Stimulated activated naive B cell treated with anti-CD40 and anti-IgM and Interleukin-4, amounts not matched to agents 10 μg/mL and 1 μg/mL and 100 μg/mL, for 72 hours (primary cell): Measurements from ENCODE around the gene ENDOU.
A peak's percentile ranks its signal among the peaks of the same experiment; 100 is the strongest.

ENCODE experiments used
- ATAC-seq, 2 donors: fragments of 150-1000 bp; cut with Tn5 transposase; replicated peaks; 2 replicates each; pipeline ENCODE4 v1.10.0; 2021; ENCODE audit warnings: moderate library complexity in 1 of 2
- DNase-seq: peaks from one replicate; pipeline ENCODE4 v3.0.0; 2021
- H3K27ac Mint-ChIP-seq: one replicate; pipeline ENCODE4 v1.8.0; 2022; ENCODE audit warnings: mild to moderate bottlenecking, mixed read lengths
- H3K27me3 Mint-ChIP-seq, 2 donors: one replicate each; pipeline ENCODE4 v1.8.0; 2022; ENCODE audit warnings: mixed read lengths in 2 of 2
- H3K36me3 Mint-ChIP-seq, 2 donors: one replicate each; pipeline ENCODE4 v1.8.0; 2022; ENCODE audit warnings: mixed read lengths in 2 of 2, mild to moderate bottlenecking in 1 of 2
- H3K4me1 Mint-ChIP-seq, 2 donors: one replicate each; pipeline ENCODE4 v1.8.0; 2022; ENCODE audit warnings: mixed read lengths in 2 of 2, mild to moderate bottlenecking in 1 of 2
- H3K4me3 Mint-ChIP-seq, 2 donors: one replicate each; pipeline ENCODE4 v1.8.0; 2022; ENCODE audit warnings: mild to moderate bottlenecking in 2 of 2, mixed read lengths in 2 of 2, moderate library complexity in 1 of 2
- H3K9me3 Mint-ChIP-seq, 2 donors: one replicate each; pipeline ENCODE4 v1.8.0; 2022; ENCODE audit warnings: mixed read lengths in 2 of 2, mild to moderate bottlenecking in 1 of 2

ENDOU gene

GRCh38 chr12:47751561-47751960, 26.3 kb upstream of the ENDOU start:
- Mint-ChIP-seq H3K4me1 (peaks cover 57 to 71% of the 10 kb centered on the region in 2 donors), H3K36me3 (peaks cover 7 to 11% of the 10 kb centered on the region in 2 donors), H3K27me3 (no peaks in the 10 kb centered on the region), H3K27ac (no peak overlapping the region), H3K9me3 (no peaks in the 10 kb centered on the region), H3K4me3 (no peak overlapping the region)
- no peak for ATAC-seq
- DNase-seq, result no peak

GRCh38 chr12:47750916-47751470, 25.7 kb upstream of the ENDOU start:
- no peaks in the 10 kb centered on the region for H3K9me3 Mint-ChIP-seq
- H3K4me1 Mint-ChIP-seq, result peaks cover 57 to 71% of the 10 kb centered on the region in 2 donors
- H3K27me3 Mint-ChIP-seq, result no peaks in the 10 kb centered on the region
- H3K27ac Mint-ChIP-seq, result no peak overlapping the region
- ATAC-seq (no peak), DNase-seq (no peak)
- no peak overlapping the region for H3K4me3 Mint-ChIP-seq
- peaks cover 7 to 11% of the 10 kb centered on the region in 2 donors for H3K36me3 Mint-ChIP-seq

GRCh38 chr12:47750229-47750798, 25.0 kb upstream of the ENDOU start:
- Mint-ChIP-seq H3K27ac (no peak overlapping the region), H3K9me3 (no peaks in the 10 kb centered on the region), H3K4me1 (peaks cover 55 to 69% of the 10 kb centered on the region in 2 donors), H3K36me3 (peaks cover 7 to 11% of the 10 kb centered on the region in 2 donors), H3K4me3 (no peak overlapping the region), H3K27me3 (no peaks in the 10 kb centered on the region)
- DNase-seq (no peak), ATAC-seq (no peak)

- ATAC-seq, result no peak
- no peak overlapping the region for H3K4me3 Mint-ChIP-seq
Measured at GRCh38 chr12:47748899-47749298, 23.6 kb upstream of the ENDOU start.

GRCh38 chr12:47748507-47748828, 23.2 kb upstream of the ENDOU start:
- peaks cover 11 to 15% of the 10 kb centered on the region in 2 donors for H3K36me3 Mint-ChIP-seq
- peaks cover 0 to 4% of the 10 kb centered on the region in 2 donors for H3K27me3 Mint-ChIP-seq
- H3K27ac Mint-ChIP-seq, result no peak overlapping the region
- DNase-seq (no peak), ATAC-seq (no peak)
- no peaks in the 10 kb centered on the region for H3K9me3 Mint-ChIP-seq
- H3K4me3 Mint-ChIP-seq, result no peak overlapping the region
- peaks cover 53 to 58% of the 10 kb centered on the region in 2 donors for H3K4me1 Mint-ChIP-seq

More at GRCh38 chr12:47748899-47749298, 23.6 kb upstream of the ENDOU start:
- peak overlapping the region; percentile 72 for H3K27ac Mint-ChIP-seq
- peaks cover 0 to 4% of the 10 kb centered on the region in 2 donors for H3K27me3 Mint-ChIP-seq
- H3K36me3 Mint-ChIP-seq, result peaks cover 11 to 15% of the 10 kb centered on the region in 2 donors
- no peaks in the 10 kb centered on the region for H3K9me3 Mint-ChIP-seq
- DNase-seq, result no peak
- H3K4me1 Mint-ChIP-seq, result peaks cover 53 to 58% of the 10 kb centered on the region in 2 donors

- H3K27me3 Mint-ChIP-seq, result peaks cover 0 to 4% of the 10 kb centered on the region in 2 donors
- DNase-seq, result no peak
Measured at GRCh38 chr12:47747596-47748506, 22.6 kb upstream of the ENDOU start.

GRCh38 chr12:47747126-47747525, 21.8 kb upstream of the ENDOU start:
- H3K36me3 Mint-ChIP-seq, result peaks cover 11 to 12% of the 10 kb centered on the region in 2 donors
- H3K9me3 Mint-ChIP-seq, result no peaks in the 10 kb centered on the region
- peaks cover 51 to 57% of the 10 kb centered on the region in 2 donors for H3K4me1 Mint-ChIP-seq
- H3K27ac Mint-ChIP-seq, result no peak overlapping the region
- peak overlapping the region in 1 of 2 donors; percentile 7 for H3K4me3 Mint-ChIP-seq
- H3K27me3 Mint-ChIP-seq, result peaks cover 0 to 4% of the 10 kb centered on the region in 2 donors
- DNase-seq (peak; percentile 37), ATAC-seq (peak; percentile 85 to 87)

More at GRCh38 chr12:47747596-47748506, 22.6 kb upstream of the ENDOU start:
- ATAC-seq, result peak; percentile 11 to 31
- H3K27ac Mint-ChIP-seq, result no peak overlapping the region
- peaks cover 51 to 56% of the 10 kb centered on the region in 2 donors for H3K4me1 Mint-ChIP-seq
- peaks cover 11 to 12% of the 10 kb centered on the region in 2 donors for H3K36me3 Mint-ChIP-seq
- H3K4me3 Mint-ChIP-seq, result no peak overlapping the region
- no peaks in the 10 kb centered on the region for H3K9me3 Mint-ChIP-seq

GRCh38 chr12:47746523-47746922, 21.2 kb upstream of the ENDOU start:
- no peak overlapping the region for H3K27ac Mint-ChIP-seq
- peak overlapping the region; percentile 28 to 34 for H3K4me3 Mint-ChIP-seq
- peaks cover 53 to 59% of the 10 kb centered on the region in 2 donors for H3K4me1 Mint-ChIP-seq
- peaks cover 0 to 4% of the 10 kb centered on the region in 2 donors for H3K27me3 Mint-ChIP-seq
- DNase-seq (no peak), ATAC-seq (no peak)
- peaks cover 11 to 12% of the 10 kb centered on the region in 2 donors for H3K36me3 Mint-ChIP-seq
- H3K9me3 Mint-ChIP-seq, result no peaks in the 10 kb centered on the region

GRCh38 chr12:47746073-47746472, 20.8 kb upstream of the ENDOU start:
- Mint-ChIP-seq H3K27ac (no peak overlapping the region), H3K36me3 (peaks cover 11 to 12% of the 10 kb centered on the region in 2 donors), H3K4me1 (peaks cover 56 to 64% of the 10 kb centered on the region in 2 donors), H3K9me3 (no peaks in the 10 kb centered on the region), H3K4me3 (peak overlapping the region in 1 of 2 donors; percentile 34), H3K27me3 (peaks cover 0 to 4% of the 10 kb centered on the region in 2 donors)
- DNase-seq (no peak), ATAC-seq (no peak)

GRCh38 chr12:47745485-47746041, 20.3 kb upstream of the ENDOU start:
- H3K36me3 Mint-ChIP-seq, result peaks cover 11 to 12% of the 10 kb centered on the region in 2 donors
- peak overlapping the region in 1 of 2 donors; percentile 33 for H3K4me3 Mint-ChIP-seq
- peaks cover 60 to 69% of the 10 kb centered on the region in 2 donors for H3K4me1 Mint-ChIP-seq
- peaks cover 0 to 4% of the 10 kb centered on the region in 2 donors for H3K27me3 Mint-ChIP-seq
- ATAC-seq (no peak), DNase-seq (no peak)
- H3K9me3 Mint-ChIP-seq, result no peaks in the 10 kb centered on the region
- peak overlapping the region; percentile 62 for H3K27ac Mint-ChIP-seq

GRCh38 chr12:47744778-47745436, 19.6 kb upstream of the ENDOU start:
- Mint-ChIP-seq H3K27ac (no peak overlapping the region), H3K9me3 (no peaks in the 10 kb centered on the region), H3K4me1 (peaks cover 66 to 72% of the 10 kb centered on the region in 2 donors), H3K4me3 (no peak overlapping the region), H3K27me3 (peaks cover 0 to 4% of the 10 kb centered on the region in 2 donors), H3K36me3 (peaks cover 10 to 13% of the 10 kb centered on the region in 2 donors)
- no peak for ATAC-seq
- no peak for DNase-seq

- H3K4me3 Mint-ChIP-seq, result no peak overlapping the region
- H3K27ac Mint-ChIP-seq, result peak overlapping the region; percentile 86
Measured at GRCh38 chr12:47744005-47744651, 18.8 kb upstream of the ENDOU start.

GRCh38 chr12:47743311-47743860, 18.1 kb upstream of the ENDOU start:
- Mint-ChIP-seq H3K27ac (peak overlapping the region; percentile 86), H3K27me3 (peaks cover 0 to 4% of the 10 kb centered on the region in 2 donors), H3K4me1 (peaks cover 70 to 77% of the 10 kb centered on the region in 2 donors), H3K9me3 (no peaks in the 10 kb centered on the region), H3K36me3 (peaks cover 7 to 8% of the 10 kb centered on the region in 2 donors), H3K4me3 (no peak overlapping the region)
- DNase-seq (no peak), ATAC-seq (no peak)

More at GRCh38 chr12:47744005-47744651, 18.8 kb upstream of the ENDOU start:
- Mint-ChIP-seq H3K36me3 (peaks cover 10% of the 10 kb centered on the region in 2 donors), H3K4me1 (peaks cover 69 to 75% of the 10 kb centered on the region in 2 donors), H3K9me3 (no peaks in the 10 kb centered on the region), H3K27me3 (peaks cover 0 to 4% of the 10 kb centered on the region in 2 donors)
- ATAC-seq (no peak), DNase-seq (no peak)
